BE2C (cell line): ENCODE results near the gene SEMA3D.

ENCODE experiments used
- DNase-seq: peaks from one replicate; pipeline ENCODE4 v3.0.0-alpha.2; 2020
- H3K27me3 ChIP-seq: fragments of 250-450 bp; sonication (Bioruptor Pico); 2 replicates; pipeline ENCODE4 v1.5.1; 2020; ENCODE audit warnings: mild to moderate bottlenecking
- H3K36me3 ChIP-seq: fragments of 250-450 bp; sonication (Bioruptor Pico); 2 replicates; pipeline ENCODE4 v1.5.1; 2020; ENCODE audit warnings: mild to moderate bottlenecking
- H3K4me1 ChIP-seq: fragments of 250-450 bp; sonication (Bioruptor Pico); 2 replicates; pipeline ENCODE4 v1.5.1; 2020
- H3K4me3 ChIP-seq: 2 replicates; pipeline ENCODE4 v1.5.1; 2011; ENCODE audit warnings: low read depth, low read length
- H3K9me3 ChIP-seq: fragments of 250-450 bp; sonication (Bioruptor Pico); 2 replicates; pipeline ENCODE4 v1.5.1; 2020
- CTCF ChIP-seq: IDR thresholded peaks from 2 replicates; pipeline ENCODE4 v1.5.1; 2012; ENCODE audit warnings: mild to moderate bottlenecking, low read depth, low read length

Gene SEMA3D

DNA sequence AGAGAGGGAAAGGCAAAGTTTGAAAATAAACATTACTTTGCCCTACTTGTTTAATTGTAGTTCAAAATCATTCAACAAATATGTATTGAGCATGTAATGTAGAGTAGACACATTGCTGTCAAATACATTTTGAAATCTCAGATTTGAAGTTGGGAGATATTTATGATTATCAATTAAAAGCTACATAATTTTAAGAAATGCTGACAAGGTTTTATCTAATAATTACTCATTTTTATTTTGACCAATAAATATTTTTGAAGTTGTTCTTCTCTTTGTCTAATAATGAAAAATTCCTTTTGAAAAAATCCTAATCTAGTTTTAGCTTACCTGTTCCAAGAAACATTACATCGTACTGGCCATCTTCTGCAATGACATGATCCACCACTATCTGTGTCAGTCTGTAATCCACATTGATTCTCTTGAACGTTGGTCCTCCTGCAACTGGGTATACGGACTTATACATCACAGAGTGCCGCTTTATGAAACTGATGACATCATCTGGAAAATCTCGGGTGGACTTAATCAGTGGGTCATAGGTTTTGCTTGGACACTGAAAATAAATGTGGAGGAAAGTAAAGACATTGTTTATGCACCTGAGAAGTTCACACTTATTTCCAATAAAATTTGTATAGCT, 164.7 kb downstream of the SEMA3D start:
- no peak for TF ChIP-seq CTCF
- Histone ChIP-seq H3K4me1 (peaks cover 10% of the 10 kb centered on the region; the same call in 1 of the 2 replicates), H3K4me3 (no peak overlapping the region), H3K36me3 (no peaks in the 10 kb centered on the region), H3K9me3 (no peaks in the 10 kb centered on the region), H3K27me3 (no peaks in the 10 kb centered on the region)
- DNase-seq: no peak

DNA sequence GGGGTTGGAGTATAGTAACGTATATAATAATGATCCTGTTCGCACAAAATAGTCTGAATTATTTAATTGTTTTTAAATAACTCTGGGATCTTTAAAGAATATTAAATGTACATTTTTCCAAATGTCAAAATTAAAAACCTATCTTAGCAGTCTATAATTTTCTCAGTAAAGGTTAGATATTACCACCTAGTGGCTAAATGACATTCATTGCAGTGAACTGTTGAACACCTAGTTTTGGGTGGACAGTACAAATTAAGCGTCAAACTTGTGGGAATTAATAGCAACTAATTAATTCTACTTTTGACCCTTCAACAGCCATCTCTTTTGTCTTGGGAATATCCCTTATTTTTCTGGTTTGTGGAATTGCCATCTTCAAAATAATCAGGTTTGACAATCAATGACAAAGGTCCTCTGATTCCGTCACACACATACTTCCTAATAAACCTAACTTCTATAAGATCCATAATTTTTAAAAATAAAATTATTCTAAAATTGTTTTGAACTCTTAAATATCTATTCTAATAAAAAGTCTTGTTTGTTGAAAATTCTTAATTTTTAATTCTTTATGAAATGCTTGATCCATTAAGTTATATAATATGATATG, 165.7 kb downstream of the SEMA3D start:
- Histone ChIP-seq H3K9me3 (no peaks in the 10 kb centered on the region), H3K4me3 (no peak overlapping the region), H3K4me1 (peaks cover 10% of the 10 kb centered on the region; the same call in 1 of the 2 replicates), H3K36me3 (no peaks in the 10 kb centered on the region), H3K27me3 (no peaks in the 10 kb centered on the region)
- no peak for DNase-seq
- peak; percentile 69 for TF ChIP-seq CTCF

GRCh38 chr7:85019778-85020177, 167.1 kb downstream of the SEMA3D start:
- DNase-seq: no peak
- Histone ChIP-seq H3K9me3 (no peaks in the 10 kb centered on the region), H3K36me3 (no peaks in the 10 kb centered on the region), H3K27me3 (no peaks in the 10 kb centered on the region), H3K4me3 (no peak overlapping the region), H3K4me1 (peaks cover 10% of the 10 kb centered on the region; the same call in 1 of the 2 replicates)
- no peak for TF ChIP-seq CTCF

GRCh38 chr7:85019176-85019575, 167.7 kb downstream of the SEMA3D start:
- no peak for TF ChIP-seq CTCF
- no peaks in the 10 kb centered on the region for H3K36me3 ChIP-seq
- no peaks in the 10 kb centered on the region for H3K9me3 ChIP-seq
- H3K27me3 ChIP-seq: no peaks in the 10 kb centered on the region
- no peak overlapping the region for H3K4me3 ChIP-seq
- DNase-seq: no peak
- H3K4me1 ChIP-seq: peaks cover 5% of the 10 kb centered on the region; the same call in 1 of the 2 replicates

- Histone ChIP-seq H3K4me3 (no peak overlapping the region), H3K4me1 (peaks cover 4% of the 10 kb centered on the region; the same call in 1 of the 2 replicates), H3K9me3 (no peaks in the 10 kb centered on the region), H3K27me3 (no peaks in the 10 kb centered on the region), H3K36me3 (no peaks in the 10 kb centered on the region)
- TF ChIP-seq CTCF: no peak
- DNase-seq: no peak
Observed at GRCh38 chr7:85018498-85018897, 168.4 kb downstream of the SEMA3D start.

DNA sequence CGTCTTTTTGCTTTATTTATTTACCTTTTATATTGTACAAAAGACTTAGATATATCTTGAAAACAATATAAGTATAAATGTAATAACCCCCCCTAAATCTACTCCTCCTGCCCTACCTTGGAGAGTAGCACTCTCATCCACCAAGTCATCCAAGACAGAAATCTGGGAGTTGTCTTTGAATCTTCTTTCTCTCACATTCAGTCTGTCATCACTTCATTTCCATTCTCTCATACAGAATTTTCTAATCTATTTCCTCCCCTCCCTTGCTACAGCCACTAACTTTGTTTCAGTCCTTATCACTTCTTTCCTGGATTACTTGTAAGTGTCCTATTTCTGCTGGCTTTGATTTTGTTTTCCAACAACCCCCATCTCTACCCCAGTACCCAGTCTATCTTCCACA, 170.6 kb downstream of the SEMA3D start:
- H3K36me3 ChIP-seq: no peaks in the 10 kb centered on the region
- no peak overlapping the region for H3K4me3 ChIP-seq
- H3K9me3 ChIP-seq: no peaks in the 10 kb centered on the region
- no peak for DNase-seq
- H3K4me1 ChIP-seq: peaks cover 4% of the 10 kb centered on the region; the same call in 1 of the 2 replicates
- no peaks in the 10 kb centered on the region for H3K27me3 ChIP-seq
- no peak for TF ChIP-seq CTCF
